ENCODE data around the gene FAM111A.

GRCh38 chr11:59185386-59185945 is 42.8 kb downstream of the FAM111A start:
- TF ChIP-seq ZNF146 (tag by site-specific recombination; IDR thresholded peaks at IDR 0.05), result no peak
- TF ChIP-seq ZNF302 (tag by site-specific recombination; IDR thresholded peaks at IDR 0.05; ENCODE audit: low read depth), result no peak
- TF ChIP-seq ZSCAN5A (tag by site-specific recombination; IDR thresholded peaks at IDR 0.05), result no peak
- no peak for TF ChIP-seq ZBTB8A (tag by site-specific recombination; IDR thresholded peaks at IDR 0.05)
- no peak for TF ChIP-seq ZNF777 (tag by site-specific recombination; IDR thresholded peaks at IDR 0.05; ENCODE audit: borderline replicate concordance)
- no peak for TF ChIP-seq ZNF280D (tag by site-specific recombination; IDR thresholded peaks at IDR 0.05)
